Measurements from ENCODE around the gene CDK14.

The CDK14 gene

GRCh38 chr7:91206361-91206960 is 610.3 kb downstream of the CDK14 start:
- no peak for DNase-seq (ENCODE audit: low read depth)

DNA sequence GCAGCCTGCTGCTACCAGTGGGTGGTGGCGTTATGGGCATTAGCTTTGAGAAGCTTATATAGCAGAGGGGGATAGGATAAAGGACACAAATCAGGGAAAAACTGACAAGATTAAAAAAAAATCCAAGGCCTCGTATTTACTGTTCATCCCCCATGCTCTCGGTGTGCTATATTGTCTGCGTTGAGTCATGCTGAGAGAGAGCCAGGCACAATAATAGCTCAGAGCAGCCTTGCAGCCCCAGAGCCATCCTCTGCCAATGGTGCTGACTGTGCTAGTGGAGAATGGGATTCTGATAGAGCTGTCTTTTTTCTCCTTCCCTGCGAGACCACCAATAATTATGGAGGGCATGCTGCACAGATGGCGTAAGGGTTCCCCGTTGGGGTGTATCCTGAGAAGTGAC is 616.5 kb downstream of the CDK14 start:
- no peak for DNase-seq (ENCODE audit: low read depth)

GRCh38 chr7:91226411-91226810 is 630.3 kb downstream of the CDK14 start:
- no peak for DNase-seq (ENCODE audit: low read depth)

DNA sequence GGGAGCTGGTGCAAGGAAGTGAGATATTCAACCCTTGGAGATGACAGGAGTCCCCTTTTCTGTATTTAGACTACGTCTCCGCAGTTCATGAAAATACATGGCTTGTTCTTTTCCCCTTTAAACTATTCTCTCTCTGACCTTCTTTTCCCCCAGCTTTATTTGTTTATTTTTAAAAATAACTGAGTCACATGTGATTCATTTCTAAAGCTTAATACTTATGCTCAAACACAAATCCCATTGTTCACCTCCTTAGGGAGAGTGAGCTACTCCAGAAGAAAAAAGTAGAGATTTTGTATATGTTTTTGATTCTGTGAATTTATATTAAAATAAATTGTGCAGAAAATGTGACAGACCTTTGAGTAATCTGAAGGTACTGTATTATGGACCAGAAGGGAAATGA is 632.2 kb downstream of the CDK14 start:
- DNase-seq (ENCODE audit: low read depth), result no peak

DNA sequence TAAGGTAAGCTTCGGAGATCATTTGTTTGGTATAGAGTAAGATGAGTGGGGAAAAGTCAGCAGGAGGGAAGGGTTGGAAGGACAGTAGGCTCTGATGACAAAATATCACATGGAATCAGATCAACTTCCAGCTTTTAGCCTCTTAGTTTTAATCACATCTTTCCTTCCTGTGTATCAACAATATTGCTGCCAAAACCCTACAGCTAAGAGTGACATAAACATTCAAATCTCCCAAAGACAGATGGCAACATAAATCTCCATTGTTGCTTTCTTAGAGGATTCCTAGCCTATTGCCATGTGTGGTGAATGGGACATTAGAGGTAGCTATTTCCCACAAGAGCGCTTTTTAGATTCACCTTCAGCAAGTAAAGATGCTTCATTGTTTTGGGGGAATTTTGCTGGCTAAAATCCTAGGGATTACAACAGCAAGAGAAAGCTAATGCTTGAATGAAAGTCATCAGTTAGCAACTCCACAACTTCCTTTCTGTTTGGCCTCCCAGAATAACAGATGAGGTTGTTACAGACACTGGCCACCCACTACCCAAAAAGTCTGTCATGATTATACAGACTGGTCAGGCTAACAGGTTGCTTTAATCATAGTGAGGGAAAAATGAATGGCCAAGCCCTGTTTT is 632.9 kb downstream of the CDK14 start:
- DNase-seq (ENCODE audit: low read depth), result no peak

DNA sequence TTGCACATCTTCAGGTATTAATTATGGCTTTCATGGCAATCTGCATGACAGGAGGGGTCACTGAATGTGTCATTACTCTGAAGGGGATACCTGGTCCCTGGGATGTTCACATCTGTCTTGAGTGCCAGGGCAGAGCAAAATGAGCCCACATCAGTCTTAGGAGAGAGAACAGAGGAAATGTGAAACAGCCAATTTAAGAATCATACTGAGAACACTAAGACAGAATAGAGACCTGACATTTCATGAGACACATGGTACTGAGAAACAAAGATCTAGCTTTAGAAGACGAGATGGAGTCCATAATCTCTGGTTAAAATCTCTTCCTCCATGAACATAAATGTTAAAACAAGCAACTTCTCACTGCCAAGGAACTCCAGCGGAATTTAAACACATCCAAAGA is 634.0 kb downstream of the CDK14 start:
- no peak for DNase-seq (ENCODE audit: low read depth)

DNA sequence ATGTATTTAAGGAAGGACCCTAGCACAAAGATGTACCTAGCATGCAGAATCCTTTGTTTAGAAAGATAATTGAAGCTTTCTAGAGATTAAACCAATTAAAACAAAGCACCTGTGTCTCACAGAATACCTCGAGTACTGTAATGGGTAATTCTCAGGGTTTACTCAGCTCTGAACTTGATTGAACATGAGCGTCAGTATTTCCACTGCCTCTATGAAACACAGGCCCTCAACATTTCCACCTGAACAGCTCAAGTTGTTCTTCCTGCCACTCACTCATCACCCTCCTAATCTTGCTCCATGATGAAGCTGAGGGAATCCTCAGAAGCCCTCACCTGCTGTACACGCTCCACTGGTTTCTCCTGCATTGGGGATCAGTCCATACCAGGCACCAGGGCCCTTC is 634.4 kb downstream of the CDK14 start:
- DNase-seq (ENCODE audit: low read depth), result no peak

- DNase-seq (ENCODE audit: low read depth), result no peak
These were observed 637.1 kb downstream of the CDK14 start for GRCh38 chr7:91233212-91233611.

GRCh38 chr7:91235211-91235832 is 639.2 kb downstream of the CDK14 start:
- DNase-seq (ENCODE audit: low read depth), result no peak

DNA sequence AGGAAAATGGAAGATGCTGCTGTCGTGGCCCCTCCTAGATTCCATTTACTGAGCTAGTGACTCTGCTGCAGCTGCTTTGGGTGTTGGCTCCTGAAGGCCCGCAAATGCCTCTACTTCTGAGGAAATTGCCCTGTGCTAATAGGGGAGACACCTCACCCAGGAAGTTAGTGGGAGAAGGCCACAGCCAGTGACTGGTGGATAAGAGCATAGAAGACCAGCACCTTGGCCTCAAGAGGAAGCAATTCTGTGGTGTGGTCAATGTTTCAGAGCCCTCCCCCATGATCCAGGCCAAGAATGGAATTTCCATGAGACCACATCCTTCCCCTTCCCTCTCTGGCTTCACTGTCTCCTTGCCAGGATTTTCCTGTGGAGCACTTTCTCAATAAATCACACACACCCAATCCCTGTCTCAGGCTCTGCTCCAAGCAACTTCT is 643.1 kb downstream of the CDK14 start:
- no peak for DNase-seq (ENCODE audit: low read depth)

- no peak for DNase-seq (ENCODE audit: low read depth)
These were observed 643.7 kb downstream of the CDK14 start for GRCh38 chr7:91239772-91240171.

DNA sequence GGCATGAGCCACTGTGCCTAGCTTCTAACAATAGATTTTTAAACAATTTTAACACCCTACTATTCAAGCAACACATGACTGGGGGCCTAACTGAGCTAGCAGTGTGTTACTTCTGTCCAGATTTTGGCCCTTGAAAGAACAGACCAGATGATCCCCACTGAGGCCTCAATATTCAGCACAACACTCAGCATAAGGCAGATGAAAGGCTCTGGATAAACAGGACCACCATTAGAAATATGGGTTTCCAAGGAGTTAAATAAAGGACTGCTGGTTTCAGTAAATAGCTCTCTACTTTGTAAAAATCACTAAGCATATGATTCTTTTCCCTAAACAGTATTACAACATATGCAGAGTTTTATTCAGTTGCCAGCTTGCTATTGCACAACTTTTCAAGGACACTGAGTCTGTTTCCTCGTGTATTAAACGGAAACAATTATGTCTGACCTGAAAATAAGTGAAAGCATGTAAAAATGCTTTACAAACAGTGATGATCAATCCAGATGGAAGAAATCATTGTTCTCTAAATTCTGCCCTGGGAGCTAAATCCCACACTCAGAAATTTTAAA is 644.3 kb downstream of the CDK14 start:
- no peak for DNase-seq (ENCODE audit: low read depth)

DNA sequence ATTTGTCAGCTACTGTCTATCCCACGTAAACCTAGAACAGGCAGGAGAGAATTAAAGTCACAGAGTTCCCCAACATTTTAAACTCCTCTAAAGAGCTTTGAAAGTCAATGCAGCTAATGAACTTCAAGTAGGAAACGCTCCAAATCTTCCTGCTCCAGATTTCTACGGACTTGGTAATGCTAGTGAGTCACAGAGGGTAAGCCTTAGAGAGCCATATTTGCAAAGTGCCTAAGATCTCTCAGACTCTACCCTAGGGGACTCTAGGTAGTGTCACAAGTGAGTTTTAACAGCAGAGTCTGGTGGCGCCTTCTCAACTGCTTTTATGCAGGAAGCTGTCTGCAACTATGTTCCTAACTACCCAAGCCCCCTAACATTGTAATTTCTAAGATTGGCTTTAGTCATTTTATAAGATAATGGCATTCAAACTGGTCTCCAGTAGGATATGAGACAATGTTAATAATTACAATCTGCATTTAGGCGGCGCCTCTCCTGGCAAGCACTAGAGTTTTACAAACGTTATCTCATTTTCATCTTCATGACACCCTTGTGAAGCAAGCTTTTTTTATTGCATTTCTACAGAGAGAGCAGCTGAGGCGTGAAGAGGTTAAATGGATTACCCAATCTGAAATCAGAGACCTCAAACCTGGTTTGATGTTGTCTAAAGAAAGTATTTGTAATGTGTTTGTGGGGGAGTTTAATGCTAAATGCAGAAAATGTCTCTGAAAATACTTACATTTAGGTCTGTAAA is 646.1 kb downstream of the CDK14 start:
- DNase-seq (ENCODE audit: low read depth), result no peak

- DNase-seq (ENCODE audit: low read depth), result no peak
These were observed 647.6 kb downstream of the CDK14 start for GRCh38 chr7:91243591-91244301.

GRCh38 chr7:91247500-91247899 is 651.4 kb downstream of the CDK14 start:
- DNase-seq (ENCODE audit: low read depth), result no peak

GRCh38 chr7:91248996-91249395 is 652.9 kb downstream of the CDK14 start:
- no peak for DNase-seq (ENCODE audit: low read depth)

DNA sequence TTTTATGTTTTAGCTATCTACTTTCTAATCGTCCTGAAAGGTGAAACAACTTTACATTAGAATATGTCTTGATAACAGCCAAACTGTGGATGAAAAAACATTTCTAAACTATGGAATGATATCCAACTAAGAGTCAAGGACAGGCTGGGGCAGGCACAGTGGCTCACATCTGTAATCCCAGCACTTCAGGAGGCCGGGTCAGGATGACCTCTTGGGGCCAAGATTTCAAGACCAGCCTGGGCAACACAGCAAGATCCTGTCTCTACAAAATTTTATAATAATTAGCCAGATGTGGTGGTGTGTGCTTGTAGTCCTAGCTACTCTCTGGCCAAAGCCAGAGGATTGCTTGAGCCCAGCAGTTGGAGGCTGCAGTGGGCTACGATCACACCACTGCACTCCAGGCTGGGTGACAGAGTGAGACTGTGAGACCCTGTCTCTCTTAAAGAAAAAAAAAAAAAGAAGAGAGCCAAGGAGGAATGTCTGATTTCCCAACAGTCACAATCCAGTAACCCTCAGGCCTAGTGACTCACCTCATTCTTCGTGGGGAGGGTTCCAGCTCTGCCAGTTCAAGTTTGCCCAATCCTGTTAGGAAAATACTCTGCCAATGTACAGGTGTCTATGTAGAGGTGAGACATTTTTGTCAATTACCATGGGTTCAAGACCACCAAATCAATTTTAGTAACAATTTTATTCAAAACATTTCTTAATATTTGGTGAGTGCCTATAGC is 653.5 kb downstream of the CDK14 start:
- DNase-seq (ENCODE audit: low read depth), result no peak

DNA sequence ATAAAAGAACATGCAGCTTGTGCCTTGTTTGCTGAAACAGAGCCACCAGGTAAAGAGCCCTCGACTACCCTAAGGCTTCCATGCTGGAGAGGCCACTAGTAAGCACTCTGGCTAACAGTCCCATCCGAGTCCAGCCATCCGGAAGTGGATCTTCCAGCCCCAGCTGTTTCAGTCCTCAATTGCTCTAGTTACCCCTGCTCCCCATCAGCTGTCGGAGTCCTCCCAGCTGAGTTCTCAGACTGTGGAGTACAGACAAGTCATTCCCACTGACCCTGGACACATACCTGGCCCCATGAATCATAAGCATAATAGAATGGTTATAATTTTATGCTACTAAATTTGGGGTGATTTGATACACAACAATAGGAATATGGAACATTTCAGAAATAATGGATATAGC is 654.6 kb downstream of the CDK14 start:
- no peak for DNase-seq (ENCODE audit: low read depth)

GRCh38 chr7:91251877-91252276 is 655.8 kb downstream of the CDK14 start:
- no peak for DNase-seq (ENCODE audit: low read depth)

All from activated T-helper 9 cell treated with anti-CD3 and anti-CD28 coated beads, Interleukin-2, amount 50 U/mL, for 16 hours (primary cell).